Activated CD4-positive, alpha-beta T cell treated with anti-CD3 and anti-CD28 coated beads, Interleukin-2, amount 50 U/mL, for 16 hours (primary cell): Measurements from ENCODE around the gene PRSS36.
"Not testable (repeated sequence)": the region's sequence is repeated elsewhere in the genome, so short reads cannot be mapped to it uniquely, and the experiment has no call there.

ENCODE experiments used
- DNase-seq: peaks from one replicate; pipeline ENCODE4 v3.0.0-alpha.2; 2020

The PRSS36 gene

DNA sequence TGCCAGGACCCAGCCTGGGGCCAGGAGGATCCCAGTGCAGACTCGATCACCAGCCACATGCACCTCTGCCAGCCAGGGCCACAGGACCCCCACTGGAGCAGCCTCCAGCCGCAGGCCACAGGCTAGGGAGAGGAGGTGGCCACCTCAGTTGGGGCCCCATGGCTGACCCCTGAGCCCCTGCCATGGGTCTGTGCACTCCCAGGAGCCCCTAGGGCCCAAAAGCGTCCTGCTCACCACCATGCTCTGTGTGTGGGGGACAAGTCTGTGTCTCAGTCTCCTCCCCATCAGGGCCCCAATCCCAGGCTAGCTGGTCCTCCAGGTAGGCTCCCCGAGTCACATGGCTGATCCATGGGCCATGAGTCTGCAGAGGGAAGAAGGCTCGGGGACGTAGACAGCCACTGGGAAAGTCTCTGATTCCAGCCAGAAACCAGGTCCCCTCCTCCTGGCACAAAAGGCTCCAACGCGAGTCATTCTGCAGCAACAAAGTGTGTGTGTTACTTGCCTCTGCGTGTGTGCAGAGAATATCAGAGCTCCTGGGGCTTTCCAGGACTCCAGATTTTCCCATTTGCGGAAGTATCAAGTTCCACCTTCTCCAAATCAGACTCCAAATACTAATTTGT lies 8.3 kb downstream of the PRSS36 start:
- no peak for DNase-seq

DNA sequence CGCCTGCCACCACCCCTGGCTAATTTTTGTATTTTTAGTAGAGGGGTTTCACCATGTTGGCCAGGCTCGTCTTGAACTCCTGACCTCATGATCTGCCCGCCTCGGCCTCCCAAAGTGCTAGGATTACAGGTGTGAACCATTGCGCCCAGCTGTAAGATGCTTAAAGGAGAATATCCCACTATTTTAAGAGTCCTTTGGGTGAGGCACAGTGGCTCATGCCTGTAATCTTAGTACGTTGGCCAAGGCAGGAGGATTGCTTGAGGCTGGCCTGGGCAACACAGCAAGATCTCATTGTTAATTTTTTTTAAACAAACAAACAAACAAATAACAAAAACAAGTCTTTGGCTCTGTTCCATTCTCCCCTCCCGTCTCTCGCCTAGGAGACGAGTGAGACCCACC lies 8.8 kb downstream of the PRSS36 start:
- not testable (repeated sequence) for DNase-seq

DNA sequence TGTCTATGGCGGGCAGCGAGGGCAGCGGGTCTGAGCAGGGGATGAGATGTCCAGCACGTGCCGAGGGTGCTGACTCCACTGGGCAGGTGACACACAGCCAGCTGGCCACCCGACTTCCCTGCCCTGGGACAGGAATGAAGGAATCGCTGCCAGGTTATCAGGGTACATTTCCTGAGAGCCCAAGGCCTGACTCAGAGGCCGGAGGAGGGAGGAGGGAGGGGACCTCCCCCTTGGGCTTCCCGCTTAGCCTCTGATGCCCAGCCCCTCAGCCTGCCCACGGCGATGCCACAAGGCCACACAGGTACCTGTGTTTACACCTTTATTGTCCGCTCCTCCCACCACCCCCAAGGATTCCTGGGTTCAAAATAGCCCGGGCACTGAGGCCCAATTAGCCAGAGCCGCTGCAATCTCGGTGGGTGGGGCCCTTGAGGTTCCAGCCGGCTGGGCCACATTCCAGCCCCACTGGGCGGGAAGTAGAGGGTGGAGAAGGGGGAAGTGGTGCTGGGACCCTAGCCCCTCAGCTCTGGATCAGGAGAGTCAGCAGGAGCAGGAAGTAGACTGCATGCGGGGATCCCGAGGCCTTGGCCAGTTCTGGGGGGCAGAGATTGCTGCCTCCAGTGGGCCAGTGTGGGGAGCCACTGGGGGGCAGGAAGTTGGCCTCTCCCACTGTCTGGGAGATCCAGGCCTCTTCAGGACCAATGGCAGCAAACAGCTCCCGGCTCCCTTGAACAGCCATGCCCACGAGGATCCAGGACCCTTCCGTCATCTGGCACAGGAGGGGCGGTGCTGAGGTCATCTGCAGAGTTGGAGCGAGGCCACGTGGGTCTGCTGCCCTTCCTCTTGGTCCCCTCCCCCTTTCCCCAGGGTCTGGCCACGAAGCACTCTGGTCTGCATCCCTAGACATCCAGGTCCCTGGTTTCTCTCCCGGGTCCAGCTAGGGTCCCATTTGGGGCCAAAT lies 11.0 kb downstream of the PRSS36 start:
- DNase-seq, result no peak

DNA sequence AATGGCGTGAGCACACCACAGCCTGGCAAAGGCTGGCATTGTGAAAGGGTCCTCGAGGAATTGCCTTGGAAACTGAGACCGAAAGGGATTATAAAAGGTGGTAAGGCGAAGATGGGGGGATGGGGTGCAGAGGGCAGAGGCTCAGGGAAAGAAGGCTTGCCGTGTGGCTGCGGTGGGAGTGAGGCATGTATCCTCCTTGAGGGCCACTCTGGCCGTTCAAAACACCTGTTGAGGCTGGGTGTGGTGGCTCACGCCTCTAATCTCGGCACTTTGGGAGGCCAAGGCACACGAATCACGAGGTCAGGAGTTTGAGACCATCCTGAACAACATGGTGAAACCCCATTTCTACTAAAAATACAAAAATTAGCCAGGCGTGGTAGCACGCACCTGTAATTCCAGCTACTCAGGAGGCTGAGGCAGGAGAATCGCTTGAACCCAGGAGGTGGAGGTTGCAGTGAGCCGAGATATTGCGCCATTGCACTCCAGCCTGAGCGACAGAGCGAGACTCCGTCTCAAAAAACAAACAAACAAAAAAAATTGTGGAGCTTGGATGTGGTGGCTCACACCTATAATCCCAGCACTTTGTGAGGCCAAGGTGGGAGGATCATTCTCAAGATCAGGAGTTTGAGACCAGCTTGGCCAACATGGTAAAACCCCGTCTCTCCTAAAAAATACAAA lies 12.9 kb downstream of the PRSS36 start:
- not testable (repeated sequence) for DNase-seq

DNA sequence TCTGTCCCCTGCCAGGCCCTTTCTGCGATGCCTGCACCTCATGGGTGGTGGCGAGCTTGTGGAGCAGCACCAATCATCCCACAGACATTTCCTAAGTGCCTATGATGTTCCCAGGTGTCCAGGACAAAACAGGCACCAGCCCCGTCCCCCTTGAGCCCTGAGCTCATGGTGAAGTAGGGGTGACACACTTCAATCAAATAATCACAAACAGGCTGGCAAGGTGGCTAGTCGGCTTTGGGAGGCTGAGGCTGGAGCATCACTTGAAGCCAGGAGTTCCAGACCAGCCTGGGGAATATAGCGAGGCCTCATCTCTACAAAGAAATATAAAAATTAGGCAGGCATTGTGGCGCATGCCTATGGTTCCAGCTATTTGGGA lies 13.6 kb downstream of the PRSS36 start:
- no peak for DNase-seq

DNA sequence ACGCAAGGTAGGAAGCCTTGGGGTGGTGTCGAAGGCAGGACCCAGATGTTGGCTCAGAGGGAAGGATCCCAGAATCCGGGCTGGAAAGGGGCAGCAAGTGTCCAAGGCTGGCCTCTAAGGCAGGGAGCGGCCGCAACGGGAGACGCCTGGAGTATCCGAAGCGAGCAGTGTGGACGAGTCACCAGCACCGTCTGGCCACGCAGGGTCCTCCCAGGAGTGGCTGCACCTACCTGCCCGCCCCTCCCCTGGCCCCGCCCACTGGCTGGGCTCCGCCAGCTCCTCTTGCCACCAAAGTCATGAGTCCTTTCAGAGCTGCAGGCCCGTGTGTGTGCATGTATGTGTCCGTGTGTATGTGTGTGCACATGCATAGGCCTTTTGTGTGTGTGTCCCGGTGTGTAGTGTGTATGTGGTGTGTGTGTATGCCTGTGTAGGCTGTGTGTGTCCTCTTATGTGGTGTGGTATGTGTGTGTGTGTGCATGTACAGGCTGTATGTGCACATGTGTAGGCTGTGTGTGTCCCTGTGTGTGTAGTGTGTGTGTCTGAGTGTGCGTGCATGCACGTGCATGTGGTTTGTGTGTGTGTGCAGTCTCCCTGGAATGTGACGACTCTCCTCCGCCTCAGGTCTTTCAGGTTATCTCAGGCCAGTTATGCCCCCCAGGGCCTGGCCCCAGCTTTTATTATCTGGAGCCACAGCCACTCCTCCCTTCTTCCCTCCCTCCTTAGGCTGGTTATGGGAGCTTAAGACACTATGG lies 14.2 kb downstream of the PRSS36 start, which contains the start of gene PRSS8:
Gene PRSS8, minus strand, starts transcription at position 193 of the 752 bp plus-strand sequence. CDS start 229 bp downstream, outside the sequence.
- DNase-seq, result no peak

DNA sequence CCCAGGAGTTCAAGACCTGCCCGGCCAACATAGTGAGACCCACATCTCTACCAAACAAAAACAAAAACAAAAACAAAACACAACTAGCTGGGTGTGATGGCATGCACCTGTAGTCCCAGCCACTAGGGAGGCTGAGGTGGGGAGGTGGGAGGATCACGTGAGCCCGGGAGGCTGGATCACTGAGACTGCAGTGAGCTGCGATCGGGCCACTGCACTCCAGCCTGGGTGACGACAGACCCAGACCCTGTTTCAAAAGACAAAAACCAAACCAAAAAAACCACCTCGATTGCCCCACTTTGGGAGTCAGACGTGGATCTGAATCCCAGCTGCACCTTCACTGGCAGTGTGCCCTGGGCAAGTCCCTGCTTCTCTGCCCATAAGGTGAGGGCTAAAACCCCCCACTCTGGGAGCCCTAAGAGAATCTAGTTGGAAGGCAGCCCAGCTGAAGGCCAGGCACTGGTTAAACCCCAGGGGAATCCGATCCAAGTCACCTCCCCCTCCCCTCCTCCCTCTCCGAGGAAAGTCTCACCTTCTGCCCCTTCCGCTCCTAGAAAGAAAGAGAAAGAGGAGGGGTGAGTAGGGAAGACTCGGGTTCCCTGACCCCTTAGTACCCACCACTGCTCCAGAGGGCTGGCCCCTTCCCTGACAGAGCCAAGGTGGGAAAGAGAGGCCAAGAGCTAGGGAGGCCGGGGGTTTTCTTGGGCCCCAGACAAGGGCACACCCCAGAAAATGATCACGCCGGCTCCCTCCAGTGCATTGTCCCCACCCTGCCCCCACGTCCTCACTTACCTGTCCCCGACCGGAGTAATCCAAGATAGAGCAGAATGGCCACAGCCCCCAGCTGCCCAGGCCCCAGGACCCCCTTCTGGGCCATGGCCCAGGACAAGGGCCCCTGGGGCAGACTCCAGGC lies 15.0 kb downstream of the PRSS36 start:
- DNase-seq, result no peak

DNA sequence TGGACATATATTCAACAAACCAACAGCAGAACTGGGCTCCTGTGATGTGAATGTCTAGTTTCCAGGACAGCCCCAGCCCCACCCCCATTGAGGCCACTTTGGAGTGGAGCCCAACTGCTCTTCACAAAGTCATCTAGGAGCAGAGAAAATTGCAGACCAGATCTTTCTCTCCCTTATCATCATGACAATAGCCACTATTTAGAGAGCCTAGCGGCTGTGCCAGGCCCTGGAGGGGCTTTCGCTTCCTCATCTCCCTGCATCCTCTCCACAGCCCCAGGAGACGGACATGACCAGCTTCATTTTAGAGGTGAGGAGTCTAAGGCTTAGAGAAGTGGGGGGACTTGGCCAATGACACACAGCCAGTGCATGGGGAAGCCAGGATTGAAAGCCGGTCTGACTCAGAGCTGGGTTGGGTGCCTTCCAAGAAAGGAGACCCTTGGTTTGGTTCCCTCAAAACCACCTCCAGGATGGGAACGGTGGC lies 15.7 kb downstream of the PRSS36 start:
- DNase-seq, result no peak

DNA sequence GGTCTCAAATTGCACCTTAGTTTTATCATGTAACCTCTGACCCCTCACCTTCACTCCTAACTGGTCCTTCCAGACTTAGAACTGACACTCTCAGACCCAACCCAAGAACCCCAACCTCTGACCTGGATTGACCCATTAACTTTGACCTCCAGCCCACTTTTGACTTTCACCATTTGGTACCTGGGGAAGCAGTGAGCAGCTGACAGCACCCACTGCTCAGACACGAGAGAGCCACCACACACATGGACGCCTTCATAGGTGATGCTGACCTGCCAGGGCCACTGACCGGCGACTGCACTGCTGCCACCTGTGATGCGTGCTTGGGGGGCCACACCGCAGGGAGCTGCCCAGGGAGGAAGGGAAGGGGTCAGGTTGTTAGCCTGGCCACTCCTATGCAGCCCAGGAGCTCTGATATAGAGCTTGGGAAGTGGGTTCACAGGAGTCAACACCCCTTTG lies 16.8 kb downstream of the PRSS36 start:
- no peak for DNase-seq

DNA sequence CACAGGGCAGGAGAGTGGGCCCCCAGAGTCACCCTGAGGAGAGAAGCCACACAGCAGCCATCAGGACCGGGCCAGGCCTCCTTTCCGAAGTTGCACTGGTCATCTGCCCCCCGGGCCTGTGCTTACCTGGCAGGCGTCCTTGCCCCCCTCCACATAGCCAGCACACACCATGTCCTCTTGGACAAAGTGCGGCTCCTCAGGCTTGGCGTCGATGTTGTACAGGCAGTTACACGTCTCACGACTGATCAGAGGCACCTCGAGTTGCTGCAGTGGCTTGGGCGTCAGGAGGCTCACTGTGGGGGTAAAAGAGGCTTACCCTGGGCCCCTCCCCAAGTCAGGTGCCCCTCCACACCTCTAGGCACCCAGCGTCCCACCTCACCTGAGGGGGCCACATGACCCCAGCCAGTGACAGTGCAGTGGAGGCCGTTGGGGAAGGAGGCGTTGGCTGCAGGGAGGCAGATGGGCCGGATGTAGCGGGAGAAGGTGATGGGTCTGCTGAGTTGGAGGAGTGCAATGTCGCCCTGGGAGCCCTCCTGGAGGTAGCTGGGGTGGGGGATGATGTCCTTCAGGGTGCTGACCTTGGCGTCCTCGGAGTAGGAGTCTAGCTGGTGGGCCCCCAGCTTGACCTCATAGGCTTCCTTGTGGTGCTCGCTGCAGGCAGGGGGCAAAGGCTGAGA lies 17.4 kb downstream of the PRSS36 start:
- no peak for DNase-seq

DNA sequence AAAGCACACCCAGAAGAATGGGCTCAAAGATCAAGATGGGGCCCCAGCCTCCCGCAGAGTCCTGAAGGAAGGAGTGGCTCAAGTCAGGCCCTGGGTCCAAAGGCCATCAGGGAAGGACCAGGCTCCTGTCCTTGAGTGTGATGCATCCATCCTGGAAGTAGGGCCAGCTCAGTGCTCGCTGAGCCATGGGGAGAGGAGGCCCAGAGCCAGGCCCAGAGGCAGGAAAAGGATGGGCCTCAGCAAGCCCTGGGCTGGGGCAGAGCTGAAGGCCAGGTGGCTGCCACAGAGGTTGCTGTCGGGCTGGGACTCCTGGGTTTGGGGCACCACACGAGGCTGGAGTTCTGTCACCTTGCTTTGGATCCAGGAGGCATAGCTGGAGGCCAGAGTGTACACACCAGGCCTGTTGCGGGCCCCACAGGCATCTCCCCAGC lies 18.0 kb downstream of the PRSS36 start:
- DNase-seq, result no peak

DNA sequence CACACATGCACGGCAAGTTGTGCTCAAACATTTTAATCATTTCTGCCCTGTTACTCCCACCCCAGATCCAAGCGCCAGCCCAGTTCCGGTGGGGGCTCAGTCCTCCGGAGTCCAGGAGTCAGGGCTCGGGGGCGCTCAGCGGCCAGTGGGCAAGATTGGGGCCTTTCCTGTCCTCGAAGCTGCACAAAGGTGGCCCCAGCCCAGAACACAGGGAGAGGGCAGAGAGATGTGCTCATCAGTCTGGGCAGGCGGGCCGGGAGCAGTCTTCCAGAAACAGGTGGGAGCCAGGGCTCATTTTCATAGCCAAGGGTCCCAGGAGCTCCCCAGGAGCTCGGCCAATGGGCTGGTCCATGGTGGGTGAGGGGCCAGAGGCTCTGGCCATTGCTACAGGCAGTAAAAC lies 18.4 kb downstream of the PRSS36 start:
- no peak for DNase-seq

DNA sequence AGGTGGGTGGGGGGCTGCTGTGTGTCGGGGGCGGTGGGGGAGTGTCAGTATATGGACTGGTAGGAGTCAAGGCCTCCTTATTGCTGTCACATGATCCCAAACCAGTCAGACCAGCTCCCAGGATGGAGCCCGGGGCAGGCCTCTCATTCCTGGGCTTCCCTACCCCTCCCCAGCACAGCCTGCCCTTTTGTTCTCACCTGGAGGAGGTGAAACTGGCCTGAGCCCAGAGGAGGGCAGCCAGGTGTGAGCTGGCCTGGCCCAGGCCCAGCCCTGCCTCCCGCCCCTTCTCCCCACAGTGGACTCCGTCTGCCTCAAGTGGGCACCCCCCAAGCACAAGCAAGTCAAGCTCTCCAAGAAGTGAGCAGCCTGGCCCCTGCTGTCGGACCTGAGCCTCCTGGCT lies 19.0 kb downstream of the PRSS36 start:
- DNase-seq, result no peak

DNA sequence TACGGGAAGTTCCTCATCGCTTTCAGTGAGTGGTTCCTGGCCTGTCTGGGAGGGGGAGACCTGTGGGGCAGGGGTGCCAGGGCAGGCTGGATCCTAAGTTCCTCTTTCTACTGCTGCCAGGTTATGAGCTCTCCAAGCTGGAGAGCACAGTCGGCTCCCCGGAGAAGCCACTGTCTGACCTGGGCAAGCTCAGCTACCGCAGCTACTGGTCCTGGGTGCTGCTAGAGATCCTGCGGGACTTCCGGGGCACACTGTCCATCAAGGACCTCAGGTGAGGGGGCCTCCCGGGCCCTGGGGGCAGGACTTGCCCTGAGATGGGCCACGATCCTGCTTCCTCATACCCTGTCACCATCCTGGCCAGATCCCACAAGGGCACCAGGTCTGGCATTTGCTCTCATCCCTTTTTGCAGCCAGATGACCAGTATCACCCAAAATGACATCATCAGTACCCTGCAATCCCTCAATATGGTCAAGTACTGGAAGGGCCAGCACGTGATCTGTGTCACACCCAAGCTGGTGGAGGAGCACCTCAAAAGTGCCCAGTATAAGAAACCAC lies 19.5 kb downstream of the PRSS36 start:
- DNase-seq, result no peak

DNA sequence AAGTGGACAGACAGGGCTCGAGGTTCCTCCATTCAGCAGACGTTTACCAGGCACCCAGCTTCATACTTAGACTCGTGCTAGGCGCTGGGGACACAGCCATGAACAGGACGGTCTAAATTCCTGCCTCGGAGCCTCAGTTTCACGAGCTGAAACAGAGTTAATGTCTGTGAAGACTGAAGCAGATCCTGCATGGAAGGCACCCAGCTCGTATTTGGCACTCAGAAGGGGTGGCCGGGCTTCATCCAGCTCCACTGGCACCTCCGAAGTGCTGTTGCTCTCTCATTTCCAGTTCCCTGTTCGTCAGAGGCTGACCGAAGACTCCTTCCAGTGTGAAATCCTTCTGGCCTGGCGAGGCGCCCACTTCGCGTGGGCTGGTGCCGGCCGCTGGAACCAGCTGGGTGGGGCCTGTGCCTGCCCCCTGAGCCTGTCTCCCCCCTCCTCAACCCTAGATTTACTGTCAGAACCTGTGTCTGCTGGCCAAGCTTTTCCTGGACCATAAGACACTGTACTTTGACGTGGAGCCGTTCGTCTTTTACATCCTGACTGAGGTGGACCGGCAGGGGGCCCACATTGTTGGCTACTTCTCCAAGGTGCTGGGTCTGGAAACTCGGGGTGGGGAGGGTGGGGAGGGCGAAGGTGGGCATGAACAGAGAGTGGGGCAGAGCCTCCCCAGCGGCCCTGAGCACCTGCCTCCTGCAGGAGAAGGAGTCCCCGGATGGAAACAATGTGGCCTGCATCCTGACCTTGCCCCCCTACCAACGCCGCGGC lies 20.1 kb downstream of the PRSS36 start:
- DNase-seq, result no peak

DNA sequence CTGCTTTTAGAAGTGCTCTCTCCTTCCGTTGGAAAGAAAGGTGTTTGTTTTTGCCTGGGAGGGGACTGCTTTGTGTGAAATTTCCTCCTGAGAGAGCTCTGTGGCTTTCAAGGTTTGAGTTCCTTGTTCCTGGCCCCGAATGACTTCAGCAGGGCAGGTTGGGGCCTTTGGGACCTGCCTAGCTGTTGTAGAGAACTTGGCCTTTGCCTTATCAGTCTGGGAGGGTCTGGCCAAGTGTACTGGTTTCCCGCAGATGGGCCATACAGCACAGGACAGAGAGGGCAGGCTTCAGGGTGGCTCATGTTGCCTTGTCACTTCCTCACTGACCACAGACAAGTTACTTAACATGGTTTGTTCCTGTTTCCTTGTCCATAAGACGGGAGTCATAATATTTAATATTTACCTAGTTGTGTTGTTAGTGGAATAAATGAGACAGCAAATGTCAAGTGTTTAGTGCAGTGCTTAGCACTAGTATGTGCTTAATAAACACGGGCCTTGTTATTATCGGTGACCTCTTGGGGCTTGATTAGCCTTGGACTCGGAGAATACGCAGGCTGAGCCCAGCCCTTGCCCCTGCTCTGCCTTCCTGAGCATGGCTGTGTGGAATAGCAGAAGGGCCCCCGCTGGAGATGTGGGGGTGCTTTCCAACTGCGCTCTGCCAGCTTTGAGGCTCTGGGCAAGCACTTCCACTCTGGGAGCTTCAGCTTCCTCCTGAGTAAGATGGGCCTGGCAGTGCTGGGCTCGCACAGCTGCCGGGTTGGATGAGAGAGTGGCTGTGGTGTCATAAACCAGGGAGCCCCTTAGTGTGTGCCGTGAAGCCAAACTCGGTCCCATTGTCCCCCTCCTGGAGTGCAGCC lies 20.9 kb downstream of the PRSS36 start:
- no peak for DNase-seq

DNA sequence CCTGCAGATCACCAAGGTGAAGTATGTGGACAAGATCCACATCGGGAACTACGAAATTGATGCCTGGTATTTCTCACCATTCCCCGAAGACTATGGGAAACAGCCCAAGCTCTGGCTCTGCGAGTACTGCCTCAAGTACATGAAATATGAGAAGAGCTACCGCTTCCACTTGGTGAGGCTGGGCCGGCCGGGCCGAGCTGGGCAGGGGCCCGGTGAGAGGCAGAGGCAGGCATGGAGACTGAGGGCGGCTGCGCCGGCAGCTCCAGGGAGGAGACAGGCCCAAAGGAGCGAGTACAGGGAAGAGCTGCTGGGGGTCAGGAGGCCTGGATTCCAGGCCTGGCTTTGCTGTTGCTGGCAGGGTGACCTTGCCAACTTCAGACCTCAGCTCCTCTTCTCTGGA lies 22.7 kb downstream of the PRSS36 start:
- DNase-seq, result no peak

DNA sequence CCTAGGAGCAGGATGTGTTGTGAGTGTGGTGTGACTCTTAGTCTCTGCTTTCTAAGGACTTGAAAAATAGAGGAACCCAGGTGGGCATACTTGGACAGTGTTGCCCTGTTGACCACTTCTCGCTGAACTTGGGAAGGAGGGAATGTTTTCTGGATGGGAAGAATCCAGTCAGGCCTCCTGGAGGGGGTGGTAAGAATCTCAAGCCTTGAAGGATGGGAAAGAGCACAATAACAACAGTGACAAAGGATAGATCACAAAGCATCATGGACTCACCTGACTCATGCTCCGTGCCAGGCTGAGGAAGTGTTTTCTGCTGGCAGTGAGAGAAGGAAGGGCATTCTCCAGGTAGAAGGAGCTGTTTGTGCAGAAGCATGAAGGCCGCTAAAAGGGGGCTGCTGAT lies 24.0 kb downstream of the PRSS36 start:
- DNase-seq, result no peak

DNA sequence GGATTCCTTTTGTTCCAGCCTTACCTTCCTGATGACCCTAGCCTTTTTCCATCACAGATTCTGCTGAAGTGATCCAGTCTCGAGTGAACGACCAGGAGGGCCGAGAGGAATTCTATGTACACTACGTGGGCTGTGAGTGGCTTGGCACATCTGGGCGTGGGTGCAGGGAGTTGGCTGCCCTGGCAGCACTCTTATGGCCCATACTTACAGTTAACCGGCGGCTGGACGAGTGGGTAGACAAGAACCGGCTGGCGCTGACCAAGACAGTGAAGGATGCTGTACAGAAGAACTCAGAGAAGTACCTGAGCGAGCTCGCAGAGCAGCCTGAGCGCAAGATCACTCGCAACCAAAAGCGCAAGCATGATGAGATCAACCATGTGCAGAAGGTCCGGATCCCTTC lies 29.7 kb downstream of the PRSS36 start:
- no peak for DNase-seq
